ENCODE results near the gene CMTM1. TPM values are rescaled to one million over a fixed set of nuclear protein-coding genes. Genes with fewer than 3 reads are reported as not detected.

Gene CMTM1
- total RNA-seq, 5 donors from 2014 or later (not counting 1 experiment from before 2014, with no cell fraction given): 0.95 to 12.9 (median 10.3) TPM

- Mint-ChIP-seq H3K4me3 (no peak overlapping the region), H3K9me3 (no peaks in the 10 kb centered on the region)
These were observed 7.8 kb downstream of the CMTM1 start for GRCh38 chr16:66574081-66574480.

GRCh38 chr16:66574531-66574930, 8.3 kb downstream of the CMTM1 start:
- Mint-ChIP-seq H3K4me1 (peaks cover 10 to 16% (median 12%) of the 10 kb centered on the region in 3 donors), H3K36me3 (no peaks in the 10 kb centered on the region), H3K27ac (no peak overlapping the region), H3K27me3 (peaks cover 2 to 21% of the 10 kb centered on the region in 2 donors), H3K9me3 (no peaks in the 10 kb centered on the region), H3K4me3 (no peak overlapping the region)
- H3K4me1 ChIP-seq (ENCODE audit: control insufficient read depth in 1 of 2, extremely low read depth in 1 of 2, insufficient read depth in 2 of 2, low read length in 2 of 2): peaks cover 0 to 13% of the 10 kb centered on the region in 2 experiments
- no peaks in the 10 kb centered on the region for H3K36me3 ChIP-seq (ENCODE audit: control insufficient read depth in 2 of 2, extremely low read depth in 1 of 2, insufficient read depth in 1 of 2, low read length in 1 of 2)
- peaks cover 3 to 15% of the 10 kb centered on the region in 2 experiments for H3K27me3 ChIP-seq (replicated peaks in 1 of 2; ENCODE audit: control insufficient read depth in 2 of 2, extremely low read depth in 1 of 2, insufficient read depth in 2 of 2, low read length in 1 of 2)
- DNase-seq (no peak), ATAC-seq (replicated peaks in 1 of 4) (no peak)
- ChIA-PET CTCF (no interaction called here), POLR2A (no interaction called here)
- no peak overlapping the region for H3K27ac ChIP-seq (ENCODE audit: low read length)
- 83% methylated on average over 1 of the region's 3 CpGs for WGBS (ENCODE audit: insufficient coverage)
- H3K9me3 ChIP-seq: no peaks in the 10 kb centered on the region
- H3K4me3 ChIP-seq (ENCODE audit: control insufficient read depth in 1 of 2, extremely low read depth in 1 of 2, low read length in 1 of 2): no peak overlapping the region

More at GRCh38 chr16:66574081-66574480, 7.8 kb downstream of the CMTM1 start:
- Mint-ChIP-seq H3K36me3 (no peaks in the 10 kb centered on the region), H3K27me3 (peaks cover 0 to 18% of the 10 kb centered on the region in 2 donors), H3K27ac (no peak overlapping the region), H3K4me1 (peaks cover 7 to 15% (median 10%) of the 10 kb centered on the region in 3 donors)
- ATAC-seq (replicated peaks in 1 of 4) (no peak), DNase-seq (no peak)
- no CpG with 5 or more reads among the region's 1 CpG for WGBS (ENCODE audit: insufficient coverage)
- H3K4me1 ChIP-seq (ENCODE audit: control insufficient read depth in 1 of 2, extremely low read depth in 1 of 2, insufficient read depth in 2 of 2, low read length in 2 of 2): peaks cover 0 to 9% of the 10 kb centered on the region in 2 experiments
- ChIA-PET CTCF (no interaction called here), POLR2A (no interaction called here)
- no peaks in the 10 kb centered on the region for H3K9me3 ChIP-seq
- H3K27me3 ChIP-seq (replicated peaks in 1 of 2; ENCODE audit: control insufficient read depth in 2 of 2, extremely low read depth in 1 of 2, insufficient read depth in 2 of 2, low read length in 1 of 2): peaks cover 3 to 12% of the 10 kb centered on the region in 2 experiments
- no peak overlapping the region for H3K27ac ChIP-seq (ENCODE audit: low read length)
- no peak overlapping the region for H3K4me3 ChIP-seq (ENCODE audit: control insufficient read depth in 1 of 2, extremely low read depth in 1 of 2, low read length in 1 of 2)
- no peaks in the 10 kb centered on the region for H3K36me3 ChIP-seq (ENCODE audit: control insufficient read depth in 2 of 2, extremely low read depth in 1 of 2, insufficient read depth in 1 of 2, low read length in 1 of 2)

- no CpG with 5 or more reads among the region's 3 CpGs for WGBS (ENCODE audit: insufficient coverage)
These were observed 8.8 kb downstream of the CMTM1 start for GRCh38 chr16:66575060-66575459.

GRCh38 chr16:66576296-66576695, 10.1 kb downstream of the CMTM1 start:
- Histone ChIP-seq H3K27ac (ENCODE audit: low read length) (no peak overlapping the region), H3K4me1 (ENCODE audit: control insufficient read depth in 1 of 2, extremely low read depth in 1 of 2, insufficient read depth in 2 of 2, low read length in 2 of 2) (peaks cover 0 to 15% of the 10 kb centered on the region in 2 experiments), H3K36me3 (ENCODE audit: control insufficient read depth in 2 of 2, extremely low read depth in 1 of 2, insufficient read depth in 1 of 2, low read length in 1 of 2) (no peaks in the 10 kb centered on the region), H3K27me3 (replicated peaks in 1 of 2; ENCODE audit: control insufficient read depth in 2 of 2, extremely low read depth in 1 of 2, insufficient read depth in 2 of 2, low read length in 1 of 2) (peaks cover 4 to 24% of the 10 kb centered on the region in 2 experiments), H3K9me3 (no peaks in the 10 kb centered on the region), H3K4me3 (ENCODE audit: control insufficient read depth in 1 of 2, extremely low read depth in 1 of 2, low read length in 1 of 2) (no peak overlapping the region)
- peaks cover 7 to 38% of the 10 kb centered on the region in 2 donors for H3K27me3 Mint-ChIP-seq
- no peak overlapping the region for H3K4me3 Mint-ChIP-seq
- CTCF ChIA-PET: interaction anchor here in 1 of 2 donors (0.6 to 0.7 kb wide), 2 partner anchors 14 to 309 kb away, joined by 3 to 7 read pairs; no protein-coding TSS in a partner anchor
- H3K27ac Mint-ChIP-seq: no peak overlapping the region
- WGBS (ENCODE audit: insufficient coverage): no CpG with 5 or more reads among the region's 5 CpGs
- POLR2A ChIA-PET: no interaction called here
- no peaks in the 10 kb centered on the region for H3K36me3 Mint-ChIP-seq
- DNase-seq: no peak
- no peaks in the 10 kb centered on the region for H3K9me3 Mint-ChIP-seq
- peaks cover 11 to 19% (median 14%) of the 10 kb centered on the region in 3 donors for H3K4me1 Mint-ChIP-seq
- no peak for ATAC-seq (replicated peaks in 1 of 4)

More at GRCh38 chr16:66575060-66575459, 8.8 kb downstream of the CMTM1 start:
- Histone ChIP-seq H3K9me3 (no peaks in the 10 kb centered on the region), H3K4me1 (ENCODE audit: control insufficient read depth in 1 of 2, extremely low read depth in 1 of 2, insufficient read depth in 2 of 2, low read length in 2 of 2) (peaks cover 0 to 15% of the 10 kb centered on the region in 2 experiments), H3K36me3 (ENCODE audit: control insufficient read depth in 2 of 2, extremely low read depth in 1 of 2, insufficient read depth in 1 of 2, low read length in 1 of 2) (no peaks in the 10 kb centered on the region), H3K27ac (ENCODE audit: low read length) (no peak overlapping the region), H3K4me3 (ENCODE audit: control insufficient read depth in 1 of 2, extremely low read depth in 1 of 2, low read length in 1 of 2) (no peak overlapping the region), H3K27me3 (replicated peaks in 1 of 2; ENCODE audit: control insufficient read depth in 2 of 2, extremely low read depth in 1 of 2, insufficient read depth in 2 of 2, low read length in 1 of 2) (peaks cover 4 to 20% of the 10 kb centered on the region in 2 experiments)
- ChIA-PET CTCF (interaction anchor here (0.6 to 1.2 kb wide), 2 partner anchors 11 to 24 kb away, joined by 4 to 5 read pairs; no protein-coding TSS in a partner anchor), POLR2A (interaction anchor here in 1 of 2 donors (0.6 kb wide), 1 partner anchor 543 kb away, joined by 4 read pairs; no protein-coding TSS in a partner anchor)
- H3K4me1 Mint-ChIP-seq: peaks cover 11 to 19% (median 16%) of the 10 kb centered on the region in 3 donors
- no peak overlapping the region for H3K27ac Mint-ChIP-seq
- no peaks in the 10 kb centered on the region for H3K9me3 Mint-ChIP-seq
- DNase-seq (no peak), ATAC-seq (replicated peaks in 1 of 4) (no peak)
- no peaks in the 10 kb centered on the region for H3K36me3 Mint-ChIP-seq
- H3K27me3 Mint-ChIP-seq: peaks cover 6 to 26% of the 10 kb centered on the region in 2 donors
- H3K4me3 Mint-ChIP-seq: no peak overlapping the region

DNA sequence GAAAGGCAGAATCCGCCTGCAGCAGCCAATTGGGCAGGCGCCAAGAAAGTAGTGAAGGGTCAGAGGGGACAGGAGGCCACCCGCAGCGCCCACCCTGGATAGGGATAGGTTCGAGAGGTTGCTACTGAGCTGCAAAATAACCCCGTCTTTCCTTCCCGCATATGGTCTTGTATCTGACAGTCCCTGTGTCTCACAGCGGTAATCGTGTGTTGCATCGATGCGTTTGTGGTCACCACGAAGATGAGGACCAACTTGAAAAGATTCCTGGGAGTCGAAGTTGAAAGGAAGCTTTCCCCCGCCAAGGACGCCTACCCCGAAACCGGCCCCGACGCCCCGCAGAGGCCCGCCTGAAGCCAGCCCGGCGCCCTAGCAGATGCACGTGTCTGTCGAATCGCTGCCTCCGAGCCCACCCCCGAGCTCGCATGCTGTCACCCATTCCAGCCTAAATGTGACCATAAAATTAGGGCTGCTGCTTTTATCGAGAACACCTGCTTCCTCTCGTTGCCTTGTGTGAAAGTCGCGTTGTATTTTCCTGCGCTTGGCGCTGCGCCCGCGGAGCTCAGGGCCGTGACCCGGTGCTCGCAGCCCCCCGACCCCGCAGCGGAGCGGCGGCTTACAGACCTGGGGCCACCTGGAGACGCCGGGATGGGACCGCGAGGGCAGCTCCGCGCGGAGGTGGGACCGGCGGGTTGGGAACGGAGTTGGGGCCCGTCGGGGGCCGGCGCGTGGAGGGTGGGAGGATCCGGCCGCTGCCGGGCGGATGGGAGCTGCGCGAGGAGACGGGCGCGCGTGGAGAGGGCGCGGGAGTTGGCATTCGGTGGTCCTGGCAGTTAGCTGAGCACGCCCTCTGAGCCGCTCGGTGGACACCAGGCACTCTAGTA, 12.7 kb downstream of the CMTM1 start, which contains the start of gene CMTM2:
Gene CMTM2, plus strand, starts transcription at position 813 of the 881 bp plus-strand sequence. CDS start 145 bp downstream, outside the sequence.
- Histone ChIP-seq H3K9me3 (no peaks in the 10 kb centered on the region), H3K4me1 (ENCODE audit: control insufficient read depth in 1 of 2, extremely low read depth in 1 of 2, insufficient read depth in 2 of 2, low read length in 2 of 2) (peaks cover 2 to 15% of the 10 kb centered on the region in 2 experiments), H3K27me3 (replicated peaks in 1 of 2; ENCODE audit: control insufficient read depth in 2 of 2, extremely low read depth in 1 of 2, insufficient read depth in 2 of 2, low read length in 1 of 2) (peaks cover 4 to 24% of the 10 kb centered on the region in 2 experiments), H3K36me3 (ENCODE audit: control insufficient read depth in 2 of 2, extremely low read depth in 1 of 2, insufficient read depth in 1 of 2, low read length in 1 of 2) (no peaks in the 10 kb centered on the region), H3K4me3 (ENCODE audit: control insufficient read depth in 1 of 2, extremely low read depth in 1 of 2, low read length in 1 of 2) (peak within 1 kb of the TSS; percentile 34 to 72), H3K27ac (ENCODE audit: low read length) (no peak within 1 kb of the TSS)
- Mint-ChIP-seq H3K9me3 (no peaks in the 10 kb centered on the region), H3K27me3 (peaks cover 7 to 38% of the 10 kb centered on the region in 2 donors), H3K4me1 (peaks cover 11 to 17% (median 12%) of the 10 kb centered on the region in 3 donors), H3K4me3 (peak within 1 kb of the TSS; percentile 62 to 72 (median 68)), H3K36me3 (no peaks in the 10 kb centered on the region), H3K27ac (no peak within 1 kb of the TSS)
- WGBS (ENCODE audit: insufficient coverage): 13% methylated on average over 72 of the region's 77 CpGs
- peak; percentile 54 to 72 (median 68) for ATAC-seq (replicated peaks in 1 of 4)
- DNase-seq: peak in 17 of 35 experiments; percentile 5 to 38 (median 24)
- CTCF ChIA-PET: interaction anchor here (0.6 to 1.8 kb wide), 4 partner anchors 11 to 164 kb away, joined by 4 to 11 read pairs (median 4); no protein-coding TSS in a partner anchor
- POLR2A ChIA-PET: interaction anchor here in 1 of 2 donors (0.6 kb wide), 3 partner anchors 10 to 26 kb away, joined by 3 to 8 read pairs (median 4); no protein-coding TSS in a partner anchor

DNA sequence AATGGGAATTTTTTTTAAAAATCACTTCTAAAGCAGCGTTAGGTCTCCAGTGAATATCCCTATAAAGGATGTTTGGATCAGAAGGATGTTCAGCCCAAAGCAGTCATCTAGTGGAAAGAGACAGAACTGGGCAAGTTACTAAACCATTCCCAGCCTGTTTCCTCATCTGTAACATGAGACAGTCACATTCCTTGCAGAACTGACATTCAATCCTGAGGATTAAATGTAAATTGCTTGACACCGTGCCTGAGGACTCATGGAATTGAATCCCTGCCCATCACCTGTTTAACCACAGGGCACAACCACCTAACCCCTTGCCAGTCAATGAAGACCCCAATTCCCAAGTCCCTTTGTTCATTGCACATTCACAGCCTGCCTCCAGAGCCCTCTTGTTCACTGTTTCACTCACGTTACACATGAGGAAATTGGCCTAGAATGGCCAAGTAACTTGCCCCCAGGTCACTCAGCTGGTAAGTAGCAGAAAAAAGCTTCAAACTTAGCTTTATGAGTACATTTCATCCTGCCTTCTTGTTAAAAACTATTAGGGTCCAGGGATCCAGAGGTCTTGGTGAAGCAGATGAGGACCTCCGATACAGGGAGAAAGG, 14.5 kb downstream of the CMTM1 start:
- H3K4me3 ChIP-seq (ENCODE audit: control insufficient read depth in 1 of 2, extremely low read depth in 1 of 2, low read length in 1 of 2): no peak overlapping the region
- H3K27me3 ChIP-seq (replicated peaks in 1 of 2; ENCODE audit: control insufficient read depth in 2 of 2, extremely low read depth in 1 of 2, insufficient read depth in 2 of 2, low read length in 1 of 2): peaks cover 4 to 24% of the 10 kb centered on the region in 2 experiments
- CTCF ChIA-PET: interaction anchor here in 1 of 2 donors (1.2 kb wide), 1 partner anchor 28 kb away, joined by 5 read pairs; no protein-coding TSS in a partner anchor
- Mint-ChIP-seq H3K4me1 (peaks cover 12 to 18% (median 15%) of the 10 kb centered on the region in 3 donors), H3K36me3 (no peaks in the 10 kb centered on the region), H3K27ac (no peak overlapping the region), H3K27me3 (peaks cover 7 to 38% of the 10 kb centered on the region in 2 donors), H3K4me3 (peak overlapping the region in 1 of 3 donors; percentile 72), H3K9me3 (no peaks in the 10 kb centered on the region)
- H3K27ac ChIP-seq (ENCODE audit: low read length): no peak overlapping the region
- ATAC-seq (replicated peaks in 1 of 4): no peak
- peaks cover 2 to 15% of the 10 kb centered on the region in 2 experiments for H3K4me1 ChIP-seq (ENCODE audit: control insufficient read depth in 1 of 2, extremely low read depth in 1 of 2, insufficient read depth in 2 of 2, low read length in 2 of 2)
- no peaks in the 10 kb centered on the region for H3K9me3 ChIP-seq
- POLR2A ChIA-PET: no interaction called here
- 100% methylated on average over 2 of the region's 4 CpGs for WGBS (ENCODE audit: insufficient coverage)
- no peaks in the 10 kb centered on the region for H3K36me3 ChIP-seq (ENCODE audit: control insufficient read depth in 2 of 2, extremely low read depth in 1 of 2, insufficient read depth in 1 of 2, low read length in 1 of 2)
- no peak for DNase-seq
